Stimulated activated naive CD8-positive, alpha-beta T cell treated with anti-CD3 and anti-CD28 coated beads, Interleukin-15, Interleukin-2, amounts not matched to agents 100 ng/mL and 50 ng/mL, for 24 hours (primary cell): ENCODE data around the gene DDOST.
"Not testable (repeated sequence)": the region's sequence is repeated elsewhere in the genome, so short reads cannot be mapped to it uniquely, and the experiment has no call there.

Experiments used
- H3K27ac Mint-ChIP-seq: one replicate; pipeline ENCODE4 v1.8.0; 2021; ENCODE audit warnings: mild to moderate bottlenecking, mixed read lengths
- H3K27me3 Mint-ChIP-seq: one replicate; pipeline ENCODE4 v1.8.0; 2021; ENCODE audit warnings: mixed read lengths
- H3K36me3 Mint-ChIP-seq: one replicate; pipeline ENCODE4 v1.8.0; 2021; ENCODE audit warnings: low read depth, mixed read lengths
- H3K4me1 Mint-ChIP-seq: one replicate; pipeline ENCODE4 v1.8.0; 2021; ENCODE audit warnings: low read depth, mixed read lengths
- H3K4me3 Mint-ChIP-seq: one replicate; pipeline ENCODE4 v1.8.0; 2021; ENCODE audit warnings: mild to moderate bottlenecking, mixed read lengths
- H3K9me3 Mint-ChIP-seq: one replicate; pipeline ENCODE4 v1.8.0; 2021; ENCODE audit warnings: mixed read lengths

The DDOST gene

DNA sequence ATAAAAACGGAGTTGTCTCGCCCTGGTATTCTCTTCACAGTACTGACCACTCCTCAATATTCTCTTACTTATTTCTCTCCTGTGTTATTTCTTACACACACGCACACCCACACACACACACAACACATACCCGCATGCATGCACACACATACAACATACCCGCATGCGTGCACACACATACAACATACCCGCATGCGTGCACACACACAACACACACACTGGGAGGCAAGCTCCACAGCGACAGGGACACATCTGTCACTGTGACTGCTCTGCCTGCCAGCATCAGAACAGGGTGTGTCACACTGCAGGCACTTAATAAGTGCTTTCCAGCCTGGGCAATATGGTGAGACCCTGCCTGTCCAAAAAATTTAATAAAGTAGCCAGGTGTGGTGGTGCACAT is 20.8 kb upstream of the DDOST start:
- Mint-ChIP-seq H3K27ac (no peak overlapping the region), H3K27me3 (peaks cover 23% of the 10 kb centered on the region), H3K36me3 (peaks cover 4% of the 10 kb centered on the region)

DNA sequence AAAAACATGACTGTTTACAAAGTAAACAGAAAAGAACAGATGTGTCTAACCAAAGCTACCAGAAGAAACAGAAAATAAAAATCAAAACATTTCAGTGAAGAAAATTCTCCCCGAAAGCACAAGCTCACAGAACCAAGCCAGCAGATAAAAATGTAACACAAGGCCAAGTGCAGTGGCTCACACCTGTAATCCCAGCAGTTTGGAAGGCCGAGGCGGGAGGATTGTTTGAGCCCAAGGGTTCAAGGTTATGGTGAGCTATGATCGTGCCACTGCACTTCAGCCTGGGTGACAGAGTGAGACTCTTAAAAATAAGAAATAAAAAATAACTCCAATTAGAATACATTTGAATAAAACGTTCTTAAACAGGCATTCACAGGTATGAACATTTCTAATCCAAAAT is 19.1 kb upstream of the DDOST start:
- Mint-ChIP-seq H3K4me1 (peaks cover 10% of the 10 kb centered on the region), H3K4me3 (no peak overlapping the region), H3K9me3 (peaks cover 8% of the 10 kb centered on the region), H3K27me3 (peaks cover 26% of the 10 kb centered on the region), H3K27ac (peak overlapping the region; percentile 26), H3K36me3 (peaks cover 4% of the 10 kb centered on the region)

More for the DNA sequence above, 20.8 kb upstream of the DDOST start:
- peaks cover 8% of the 10 kb centered on the region for H3K9me3 Mint-ChIP-seq
- no peak overlapping the region for H3K4me3 Mint-ChIP-seq
- H3K4me1 Mint-ChIP-seq = peaks cover 10% of the 10 kb centered on the region

DNA sequence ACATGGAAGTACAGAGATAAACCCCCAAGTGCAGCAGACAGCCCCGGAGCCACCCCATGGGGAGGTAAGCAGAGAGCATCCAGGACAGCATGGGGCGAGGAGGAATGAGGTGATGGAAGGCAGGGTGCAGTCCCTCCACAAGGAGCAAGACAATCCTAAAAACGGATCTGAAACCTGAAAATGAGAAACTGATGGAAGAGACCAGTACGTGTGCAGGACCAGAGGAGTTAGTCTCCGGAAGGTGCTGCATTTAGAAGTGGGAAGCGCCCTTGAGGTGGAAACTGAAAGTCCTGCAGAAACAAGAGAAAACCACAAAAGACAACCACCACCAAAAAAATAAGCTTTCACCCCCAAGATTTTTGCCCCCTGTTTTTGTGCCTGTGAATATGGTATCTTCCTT is 17.4 kb upstream of the DDOST start:
- Mint-ChIP-seq H3K36me3 (peaks cover 4% of the 10 kb centered on the region), H3K9me3 (peaks cover 8% of the 10 kb centered on the region), H3K4me1 (peaks cover 10% of the 10 kb centered on the region), H3K27me3 (peaks cover 23% of the 10 kb centered on the region), H3K4me3 (no peak overlapping the region), H3K27ac (no peak overlapping the region)

DNA sequence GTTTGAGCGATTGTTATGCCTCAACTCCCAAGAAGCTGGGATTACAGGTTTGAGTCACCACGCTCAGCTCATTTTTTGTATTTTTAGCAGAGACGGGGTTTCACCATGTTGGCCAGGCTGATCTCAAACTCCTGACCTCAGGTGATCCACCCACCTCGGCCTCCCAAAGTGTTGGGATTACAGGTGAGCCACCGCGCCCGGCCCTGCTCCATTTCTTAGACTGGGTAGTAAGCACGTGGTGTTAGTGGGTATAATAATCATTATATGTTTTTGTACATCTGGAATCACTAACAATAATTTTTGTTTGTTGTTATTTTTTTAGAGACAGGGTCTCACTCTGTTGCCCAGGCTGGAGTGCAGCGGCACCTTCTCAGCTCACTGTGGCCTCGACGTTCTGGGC is 12.5 kb upstream of the DDOST start:
- H3K9me3 Mint-ChIP-seq, H3K27ac Mint-ChIP-seq, H3K4me1 Mint-ChIP-seq, H3K36me3 Mint-ChIP-seq, H3K4me3 Mint-ChIP-seq: not testable (repeated sequence)
- peaks cover 19% of the 10 kb centered on the region for H3K27me3 Mint-ChIP-seq

DNA sequence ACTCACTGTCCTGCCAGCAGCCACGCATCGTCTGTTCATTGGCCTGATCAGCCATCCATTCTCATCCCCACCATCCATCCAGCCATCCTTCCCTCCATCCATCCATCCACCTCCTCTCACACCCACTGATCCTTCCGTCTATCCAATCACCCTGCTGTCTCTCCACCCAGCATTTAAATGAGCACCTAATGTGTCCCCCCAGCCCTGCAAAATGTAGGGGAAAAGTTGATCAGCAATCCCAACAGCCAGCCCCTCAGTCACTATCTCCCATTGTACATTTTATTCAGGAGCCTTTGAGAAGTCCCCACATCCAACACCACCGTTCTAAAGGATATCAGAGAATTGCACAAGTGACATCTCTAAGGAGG is 11.1 kb upstream of the DDOST start:
- peaks cover 14% of the 10 kb centered on the region for H3K27me3 Mint-ChIP-seq
- H3K27ac Mint-ChIP-seq = no peak overlapping the region
- no peak overlapping the region for H3K4me3 Mint-ChIP-seq
- H3K9me3 Mint-ChIP-seq = no peaks in the 10 kb centered on the region
- H3K36me3 Mint-ChIP-seq = no peaks in the 10 kb centered on the region
- H3K4me1 Mint-ChIP-seq = no peaks in the 10 kb centered on the region

DNA sequence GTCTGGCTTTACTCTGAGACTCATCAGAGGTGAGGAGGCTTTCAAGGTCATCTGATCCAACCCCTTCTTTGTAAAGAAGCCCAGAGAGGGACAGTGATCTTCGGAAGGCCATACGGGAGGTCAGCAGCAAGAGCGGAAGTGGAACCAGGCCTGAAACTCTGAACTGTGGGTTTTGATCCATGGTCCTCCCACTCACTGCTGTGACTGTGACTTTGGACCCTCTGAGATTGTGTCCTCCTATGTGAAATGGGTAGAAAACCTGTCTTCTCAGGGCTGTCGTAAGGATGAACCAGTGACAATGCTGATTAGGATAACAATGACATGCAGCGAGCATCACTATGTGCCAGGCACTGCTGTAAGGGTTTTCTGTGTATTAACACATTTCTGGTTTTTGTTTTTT is 9.8 kb upstream of the DDOST start:
- peaks cover 11% of the 10 kb centered on the region for H3K27me3 Mint-ChIP-seq
- no peak overlapping the region for H3K27ac Mint-ChIP-seq
- H3K9me3 Mint-ChIP-seq = no peaks in the 10 kb centered on the region
- H3K4me1 Mint-ChIP-seq = no peaks in the 10 kb centered on the region
- H3K36me3 Mint-ChIP-seq = no peaks in the 10 kb centered on the region
- no peak overlapping the region for H3K4me3 Mint-ChIP-seq

DNA sequence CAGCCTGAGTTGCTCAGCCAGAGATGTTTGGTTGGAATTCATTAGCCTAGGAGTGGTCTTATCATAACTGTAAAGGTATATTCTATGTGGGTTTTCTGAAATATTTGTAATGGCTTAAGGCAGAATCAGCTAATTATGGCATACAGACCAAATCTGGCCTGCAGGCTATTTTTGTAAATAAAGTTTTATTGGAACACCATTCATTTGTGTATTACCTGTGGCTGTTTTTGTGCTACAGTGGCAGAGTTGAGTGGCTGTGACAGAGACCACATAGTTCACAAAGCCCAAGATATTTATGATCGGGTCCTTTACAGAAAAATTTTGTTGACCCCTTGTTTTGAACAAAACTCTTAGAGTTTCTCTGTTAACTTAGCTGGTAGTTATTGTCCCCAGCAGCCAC is 7.4 kb upstream of the DDOST start:
- H3K27me3 Mint-ChIP-seq = peaks cover 7% of the 10 kb centered on the region
- no peak overlapping the region for H3K27ac Mint-ChIP-seq
- H3K9me3 Mint-ChIP-seq = no peaks in the 10 kb centered on the region
- no peak overlapping the region for H3K4me3 Mint-ChIP-seq
- no peaks in the 10 kb centered on the region for H3K4me1 Mint-ChIP-seq
- no peaks in the 10 kb centered on the region for H3K36me3 Mint-ChIP-seq

DNA sequence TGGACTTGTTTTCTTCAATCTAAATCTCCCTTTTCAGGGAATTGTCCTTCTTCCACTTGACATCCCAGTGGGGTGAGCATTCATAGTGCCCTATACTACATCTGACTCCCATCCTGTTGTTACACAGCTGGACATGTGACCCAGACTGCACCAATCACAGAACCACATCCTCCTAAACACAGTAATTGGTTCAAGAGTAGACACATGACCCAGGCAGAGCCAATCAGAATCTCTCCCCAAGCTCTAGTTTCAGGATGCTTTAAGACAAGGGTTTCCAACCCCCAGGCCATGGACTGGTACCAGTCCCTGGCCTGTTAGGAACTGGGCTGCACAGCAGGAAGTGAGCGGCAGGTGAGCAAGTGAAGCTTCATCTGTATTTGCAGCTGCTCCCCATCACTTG is 5.6 kb upstream of the DDOST start:
- Mint-ChIP-seq H3K4me3 (no peak overlapping the region), H3K4me1 (peaks cover 9% of the 10 kb centered on the region), H3K36me3 (no peaks in the 10 kb centered on the region), H3K27me3 (no peaks in the 10 kb centered on the region), H3K9me3 (no peaks in the 10 kb centered on the region), H3K27ac (no peak overlapping the region)

DNA sequence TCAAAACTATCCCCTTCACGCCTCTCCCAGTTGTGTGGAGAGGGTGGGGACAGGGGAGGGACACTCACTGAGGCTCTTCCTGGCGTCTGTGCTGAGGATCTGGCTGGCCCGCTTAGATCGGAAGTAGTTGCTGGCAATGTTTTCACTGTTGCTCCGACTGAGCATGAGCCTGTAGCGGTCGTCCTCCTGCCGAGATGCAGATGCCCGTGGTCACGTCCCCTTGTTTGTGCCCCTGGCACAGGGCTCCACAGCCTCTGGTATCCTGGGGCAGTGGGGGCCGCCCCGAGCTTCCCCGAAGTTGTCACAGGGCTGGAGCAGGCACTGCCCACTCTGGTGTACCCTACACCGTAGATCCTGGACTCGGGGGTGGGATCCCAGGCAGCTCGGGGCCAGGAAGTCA is 5.0 kb upstream of the DDOST start:
- Mint-ChIP-seq H3K27ac (no peak overlapping the region), H3K9me3 (no peaks in the 10 kb centered on the region), H3K36me3 (no peaks in the 10 kb centered on the region), H3K4me3 (no peak overlapping the region), H3K4me1 (peaks cover 10% of the 10 kb centered on the region), H3K27me3 (no peaks in the 10 kb centered on the region)

DNA sequence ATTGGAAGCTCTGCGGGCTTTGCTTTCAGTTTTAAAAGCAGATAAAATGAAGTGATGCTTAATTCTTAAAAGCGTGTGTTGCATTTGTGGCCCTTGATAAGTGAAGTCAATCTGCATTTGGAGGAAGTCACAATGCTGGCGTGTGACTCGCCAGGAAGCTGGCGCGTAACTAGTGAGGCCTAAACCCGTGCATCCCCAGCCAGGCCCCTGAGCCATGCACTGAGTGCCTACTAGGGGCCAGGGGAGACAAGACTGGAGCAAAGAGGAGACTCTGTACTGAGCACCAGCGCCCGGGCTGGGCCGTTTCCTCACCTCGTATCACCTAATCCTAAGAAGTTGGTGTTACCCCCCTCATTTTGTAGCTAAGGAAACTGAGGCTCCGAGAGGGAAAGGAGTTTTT is 4.6 kb upstream of the DDOST start:
- no peak overlapping the region for H3K4me3 Mint-ChIP-seq
- H3K27ac Mint-ChIP-seq = no peak overlapping the region
- H3K4me1 Mint-ChIP-seq = peaks cover 12% of the 10 kb centered on the region
- no peaks in the 10 kb centered on the region for H3K9me3 Mint-ChIP-seq
- no peaks in the 10 kb centered on the region for H3K36me3 Mint-ChIP-seq
- H3K27me3 Mint-ChIP-seq = no peaks in the 10 kb centered on the region

DNA sequence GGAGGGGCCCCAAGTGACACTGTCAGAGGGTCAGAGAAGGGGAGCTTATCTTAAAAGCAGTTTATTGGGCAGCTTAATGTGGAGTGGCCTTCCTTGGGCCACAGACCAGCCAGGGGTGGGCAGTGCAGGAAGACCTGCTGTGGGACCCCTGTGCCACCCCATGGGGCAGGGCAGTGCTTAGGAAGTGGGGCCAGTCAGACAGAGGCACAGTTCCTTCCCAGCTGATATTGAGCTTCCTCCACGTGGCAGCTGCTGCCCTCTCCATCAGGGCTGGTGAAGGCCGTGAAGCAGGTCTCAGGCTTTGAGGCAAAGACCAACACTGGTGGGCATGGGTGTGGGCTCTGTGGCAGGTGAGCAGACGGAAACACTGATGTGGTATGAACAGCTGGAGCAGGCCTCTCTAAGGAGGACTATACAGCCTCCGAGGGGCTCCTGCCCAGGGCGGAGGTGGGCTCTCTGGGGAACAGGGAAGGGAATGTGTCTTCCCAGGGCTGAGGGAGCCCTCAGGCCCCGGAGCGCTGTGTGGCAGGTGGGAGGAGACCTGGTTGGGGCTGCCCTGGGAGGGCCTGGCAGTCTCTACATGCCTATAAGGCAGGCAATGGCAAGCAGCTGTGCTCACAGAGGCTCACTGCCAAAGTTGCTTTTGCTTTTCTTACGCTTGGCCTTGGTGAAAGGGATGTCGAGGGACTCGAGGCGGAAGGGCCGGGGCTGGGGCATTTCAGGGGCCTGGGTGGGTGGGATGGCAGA is 3.0 kb upstream of the DDOST start:
- no peaks in the 10 kb centered on the region for H3K27me3 Mint-ChIP-seq
- no peak overlapping the region for H3K4me3 Mint-ChIP-seq
- peaks cover 28% of the 10 kb centered on the region for H3K4me1 Mint-ChIP-seq
- H3K9me3 Mint-ChIP-seq = no peaks in the 10 kb centered on the region
- no peak overlapping the region for H3K27ac Mint-ChIP-seq
- peaks cover 10% of the 10 kb centered on the region for H3K36me3 Mint-ChIP-seq

DNA sequence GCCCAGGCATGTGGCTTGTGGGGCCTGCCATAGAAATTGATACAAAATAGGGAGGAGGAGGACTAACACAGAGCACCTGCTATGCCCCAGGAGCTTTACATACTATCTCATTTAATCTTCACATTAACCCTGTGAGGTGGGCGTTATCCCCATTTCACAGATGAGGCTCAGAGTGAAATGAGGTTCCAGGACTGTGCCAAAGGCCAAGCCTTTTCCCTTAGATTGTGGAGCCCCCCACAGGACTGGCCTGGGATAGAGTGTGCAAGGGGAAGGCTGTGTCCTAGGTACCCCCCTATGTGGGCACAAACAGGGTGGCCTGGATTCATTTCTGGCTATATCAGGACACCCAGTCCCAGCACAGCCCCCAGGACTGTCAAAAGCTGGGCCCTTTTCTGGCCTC is 2.2 kb upstream of the DDOST start:
- Mint-ChIP-seq H3K4me3 (no peak overlapping the region), H3K27me3 (no peaks in the 10 kb centered on the region), H3K9me3 (no peaks in the 10 kb centered on the region), H3K36me3 (peaks cover 15% of the 10 kb centered on the region), H3K27ac (no peak overlapping the region), H3K4me1 (peaks cover 36% of the 10 kb centered on the region)

DNA sequence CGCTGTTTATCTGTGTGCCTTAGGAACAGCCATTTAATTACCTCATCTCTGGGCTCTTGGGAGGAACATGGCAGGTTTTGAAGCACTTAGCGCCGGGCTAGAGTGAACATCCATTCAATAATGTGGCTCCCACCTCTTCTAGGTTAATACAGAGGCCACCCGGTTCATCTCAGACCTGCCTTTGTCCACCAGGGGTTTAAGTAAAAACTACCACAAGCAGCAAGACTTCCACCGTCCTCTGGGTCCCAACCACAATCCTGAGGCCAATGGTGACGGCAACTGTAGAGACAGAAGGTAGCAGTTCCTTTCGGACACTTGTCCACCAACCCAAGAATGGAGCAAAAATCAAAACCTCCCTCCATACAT is 924 bp upstream of the DDOST start:
- Mint-ChIP-seq H3K4me3 (peak overlapping the region; percentile 99), H3K36me3 (peaks cover 28% of the 10 kb centered on the region), H3K27ac (peak overlapping the region; percentile 88), H3K4me1 (peaks cover 44% of the 10 kb centered on the region), H3K27me3 (no peaks in the 10 kb centered on the region), H3K9me3 (no peaks in the 10 kb centered on the region)

DNA sequence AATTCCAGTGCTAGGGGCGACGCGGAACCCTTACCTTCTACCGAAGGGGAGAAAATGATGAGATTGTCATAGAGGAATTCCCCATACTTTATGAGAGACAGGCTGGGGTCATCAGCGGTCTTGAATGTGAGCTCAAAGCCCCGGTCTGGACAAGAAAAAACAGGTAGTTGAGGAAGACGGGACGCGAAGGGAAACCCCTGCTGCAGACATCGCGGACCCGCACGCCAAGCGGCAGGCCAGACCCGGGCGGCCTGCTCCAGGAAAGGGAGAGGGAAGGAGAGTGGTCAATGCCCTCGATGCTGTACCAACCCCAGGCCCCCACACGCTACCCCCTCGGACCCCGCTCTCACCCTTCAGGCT is 342 bp downstream of the DDOST start:
- Mint-ChIP-seq H3K27me3 (no peaks in the 10 kb centered on the region), H3K36me3 (peaks cover 37% of the 10 kb centered on the region), H3K27ac (peak overlapping the region; percentile 98), H3K9me3 (no peaks in the 10 kb centered on the region), H3K4me1 (peaks cover 48% of the 10 kb centered on the region), H3K4me3 (peak overlapping the region; percentile 99)

DNA sequence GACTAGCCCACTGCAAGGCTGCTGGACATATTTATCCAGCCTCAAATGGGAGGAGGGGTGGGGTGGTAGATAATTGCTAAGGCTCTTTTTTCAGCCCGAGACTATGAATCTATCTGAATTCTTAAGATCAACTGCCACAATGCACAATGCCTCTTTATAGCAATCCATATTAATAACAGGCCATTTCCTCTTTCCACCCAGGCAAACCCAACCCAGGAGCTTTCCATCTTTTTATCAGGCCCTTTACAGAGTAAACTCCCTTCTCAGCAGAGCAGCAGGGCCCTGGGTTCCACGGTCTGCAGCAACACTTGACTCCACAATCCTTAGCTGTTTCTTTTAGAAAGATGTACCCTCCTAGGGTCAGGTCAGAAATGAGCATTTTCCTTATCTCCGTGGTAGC is 806 bp downstream of the DDOST start:
- H3K4me3 Mint-ChIP-seq = peak overlapping the region; percentile 99
- H3K4me1 Mint-ChIP-seq = peaks cover 48% of the 10 kb centered on the region
- no peaks in the 10 kb centered on the region for H3K27me3 Mint-ChIP-seq
- peak overlapping the region; percentile 98 for H3K27ac Mint-ChIP-seq
- H3K36me3 Mint-ChIP-seq = peaks cover 41% of the 10 kb centered on the region
- no peaks in the 10 kb centered on the region for H3K9me3 Mint-ChIP-seq

DNA sequence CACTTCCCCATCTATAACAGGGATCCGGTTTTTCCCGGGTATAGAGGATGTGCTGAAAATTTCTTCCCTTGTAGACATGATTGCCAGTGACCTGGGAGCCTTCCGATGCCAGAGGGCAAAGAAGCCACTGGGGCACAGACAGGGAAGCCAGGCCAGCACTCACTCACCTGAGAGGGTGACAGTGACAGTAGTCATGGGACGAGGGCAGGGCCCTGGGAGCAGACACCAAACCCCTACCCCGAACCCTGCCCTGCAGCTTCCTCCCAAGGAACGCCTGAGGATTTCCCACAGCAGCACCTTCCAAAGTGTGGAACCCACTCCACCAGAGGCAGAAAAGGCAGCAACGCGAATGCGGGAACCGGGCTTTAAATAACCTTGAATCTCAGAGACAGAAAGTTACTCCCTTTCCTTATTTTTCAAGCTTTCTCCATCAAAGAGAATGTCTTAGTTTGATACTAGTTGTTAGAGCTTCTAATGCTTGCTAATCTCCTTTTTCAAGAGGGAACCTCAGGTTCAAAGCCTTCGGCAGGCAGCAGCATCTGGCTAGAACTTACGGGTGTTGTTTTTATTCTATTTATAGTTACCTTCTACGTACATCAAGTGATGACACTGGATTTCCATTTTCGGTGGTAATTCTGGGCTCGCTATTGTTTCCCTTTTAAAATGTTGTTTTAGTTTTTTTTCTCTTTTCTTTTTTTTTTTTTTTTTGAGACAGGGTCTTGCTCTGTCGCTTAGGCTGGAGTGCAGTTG is 2.8 kb downstream of the DDOST start:
- Mint-ChIP-seq H3K27ac (peak overlapping the region; percentile 98), H3K9me3 (no peaks in the 10 kb centered on the region), H3K4me1 (peaks cover 48% of the 10 kb centered on the region), H3K27me3 (no peaks in the 10 kb centered on the region), H3K4me3 (peak overlapping the region; percentile 99), H3K36me3 (peaks cover 52% of the 10 kb centered on the region)
